Muscle layer of duodenum (tissue), 2 donors: ENCODE measurements around the gene LPCAT1.
"Not testable (repeated sequence)": the region's sequence is repeated elsewhere in the genome, so short reads cannot be mapped to it uniquely, and the experiment has no call there.

Experiments used
- H3K27ac ChIP-seq: one replicate; pipeline ENCODE4 v1.7.0; 2013; ENCODE audit warnings: mild to moderate bottlenecking, low read length
- H3K27me3 ChIP-seq: one replicate; pipeline ENCODE4 v1.7.0; 2013; ENCODE audit warnings: low read depth, mild to moderate bottlenecking, control low read depth, low read length
- H3K36me3 ChIP-seq, 2 donors: one replicate each; pipeline ENCODE4 v1.7.0; 2013; ENCODE audit warnings: low read length in 2 of 2, control low read depth in 1 of 2, mild to moderate bottlenecking in 1 of 2; ENCODE audit not compliant: insufficient read depth in 2 of 2, control insufficient read depth in 1 of 2
- H3K4me1 ChIP-seq, 2 donors: one replicate each; pipeline ENCODE4 v1.7.0; 2013; ENCODE audit warnings: low read length in 2 of 2, mild to moderate bottlenecking in 2 of 2, control low read depth in 1 of 2, moderate library complexity in 1 of 2; ENCODE audit not compliant: insufficient read depth in 2 of 2, control insufficient read depth in 1 of 2
- H3K4me3 ChIP-seq, 2 donors: one replicate each; pipeline ENCODE4 v1.7.0; 2013; ENCODE audit warnings: low read length in 2 of 2, low read depth in 1 of 2, mild to moderate bottlenecking in 1 of 2
- H3K9me3 ChIP-seq, 2 donors: one replicate each; pipeline ENCODE4 v1.7.0; 2013; ENCODE audit warnings: low read length in 2 of 2, control low read depth in 1 of 2, mild to moderate bottlenecking in 1 of 2; ENCODE audit not compliant: control insufficient read depth in 1 of 2
- donor health status: healthy.

Gene LPCAT1

DNA sequence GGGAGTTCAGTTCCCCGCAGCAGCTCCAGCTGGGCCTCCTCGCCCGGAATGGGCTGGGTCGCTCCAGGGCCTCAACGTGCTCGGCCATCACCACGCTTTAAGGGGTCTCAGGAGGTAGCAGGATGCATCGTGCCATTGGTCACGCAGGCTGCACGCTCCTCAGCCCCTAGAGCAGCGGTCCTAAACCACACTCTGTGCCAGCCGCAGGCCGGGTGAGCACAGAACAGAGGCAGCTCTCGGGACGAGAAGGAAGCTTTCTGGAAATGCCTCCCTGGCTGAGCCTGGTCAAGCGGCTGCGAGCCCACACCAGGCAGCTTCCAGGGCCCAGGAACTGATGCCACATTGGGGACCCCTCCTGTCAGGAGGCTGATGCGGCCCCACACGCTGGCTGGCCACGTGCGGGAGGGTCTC lies 39.3 kb upstream of the LPCAT1 start:
- H3K27ac ChIP-seq = no peak overlapping the region
- H3K9me3 ChIP-seq = no peaks in the 10 kb centered on the region
- H3K4me3 ChIP-seq = no peak overlapping the region
- no peaks in the 10 kb centered on the region for H3K36me3 ChIP-seq
- H3K27me3 ChIP-seq = no peaks in the 10 kb centered on the region
- peaks cover 0 to 4% of the 10 kb centered on the region in 2 donors for H3K4me1 ChIP-seq

DNA sequence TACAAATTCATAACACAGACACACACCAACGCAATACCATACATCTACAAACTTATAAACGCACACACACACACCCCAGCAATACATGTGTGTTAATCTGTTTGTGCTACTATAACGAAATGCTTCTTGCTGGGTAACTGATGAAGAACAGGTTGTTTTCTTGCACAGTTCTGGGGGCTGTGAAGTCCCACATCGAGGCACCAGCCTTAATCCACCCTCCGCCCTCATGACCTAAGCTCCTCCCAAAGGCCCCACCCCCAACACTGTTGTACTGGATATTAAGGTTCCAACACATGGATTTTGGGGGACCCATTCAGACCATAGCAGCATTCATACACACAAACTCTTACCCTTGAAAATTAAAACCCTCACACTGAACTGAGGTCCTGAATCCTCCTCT lies 38.8 kb upstream of the LPCAT1 start:
- no peaks in the 10 kb centered on the region for H3K4me1 ChIP-seq
- H3K27me3 ChIP-seq = no peaks in the 10 kb centered on the region
- no peaks in the 10 kb centered on the region for H3K36me3 ChIP-seq
- H3K4me3 ChIP-seq = no peak overlapping the region
- H3K27ac ChIP-seq = no peak overlapping the region
- H3K9me3 ChIP-seq = no peaks in the 10 kb centered on the region

DNA sequence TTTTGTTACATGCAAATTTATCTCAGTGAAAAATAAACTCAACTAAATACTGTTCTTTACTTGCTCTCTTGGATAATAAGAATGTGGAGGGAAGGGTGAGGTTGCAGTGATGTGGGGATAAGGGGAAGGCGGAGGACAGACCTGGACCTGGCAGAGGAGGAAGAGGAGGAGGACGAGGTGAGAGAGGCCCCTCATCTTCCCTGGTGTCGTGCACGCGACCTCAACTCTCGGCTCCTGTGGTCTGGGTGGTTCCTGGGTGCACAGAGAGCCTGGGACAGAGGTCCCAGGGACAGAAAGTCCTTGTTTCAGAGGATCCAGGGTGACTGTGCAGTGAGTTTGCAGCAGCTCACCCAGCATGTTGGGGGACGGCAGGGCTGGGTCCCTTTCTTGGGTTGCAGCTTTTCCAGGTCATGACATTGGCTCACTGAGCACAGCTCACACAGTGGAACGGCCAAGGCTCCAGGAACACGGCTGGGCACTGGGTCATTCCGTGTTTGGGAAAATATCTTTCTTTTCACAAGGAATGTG lies 37.7 kb upstream of the LPCAT1 start:
- no peaks in the 10 kb centered on the region for H3K36me3 ChIP-seq
- no peaks in the 10 kb centered on the region for H3K27me3 ChIP-seq
- no peaks in the 10 kb centered on the region for H3K4me1 ChIP-seq
- H3K4me3 ChIP-seq = no peak overlapping the region
- H3K27ac ChIP-seq = no peak overlapping the region
- no peaks in the 10 kb centered on the region for H3K9me3 ChIP-seq

DNA sequence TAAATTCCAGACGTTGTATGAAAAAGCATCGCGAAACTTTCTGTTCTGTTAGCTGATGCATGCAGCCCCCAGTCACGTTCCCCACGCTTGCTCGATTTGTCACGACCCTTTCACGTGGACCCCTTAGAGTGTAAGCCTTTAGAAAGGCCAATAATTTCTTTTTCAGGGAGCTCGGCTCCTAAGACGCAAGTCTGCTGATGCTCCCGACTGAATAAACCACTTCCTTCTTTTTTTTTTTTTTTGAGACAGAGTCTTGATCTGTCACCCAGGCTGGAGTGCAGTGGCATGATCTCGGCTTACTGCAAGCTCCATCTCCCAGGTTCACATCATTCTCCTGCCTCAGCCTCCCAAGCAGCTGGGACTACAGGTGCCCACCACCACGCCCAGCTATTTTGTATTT lies 36.7 kb upstream of the LPCAT1 start:
- H3K27ac ChIP-seq, H3K9me3 ChIP-seq, H3K27me3 ChIP-seq, H3K4me1 ChIP-seq, H3K36me3 ChIP-seq, H3K4me3 ChIP-seq: not testable (repeated sequence)

DNA sequence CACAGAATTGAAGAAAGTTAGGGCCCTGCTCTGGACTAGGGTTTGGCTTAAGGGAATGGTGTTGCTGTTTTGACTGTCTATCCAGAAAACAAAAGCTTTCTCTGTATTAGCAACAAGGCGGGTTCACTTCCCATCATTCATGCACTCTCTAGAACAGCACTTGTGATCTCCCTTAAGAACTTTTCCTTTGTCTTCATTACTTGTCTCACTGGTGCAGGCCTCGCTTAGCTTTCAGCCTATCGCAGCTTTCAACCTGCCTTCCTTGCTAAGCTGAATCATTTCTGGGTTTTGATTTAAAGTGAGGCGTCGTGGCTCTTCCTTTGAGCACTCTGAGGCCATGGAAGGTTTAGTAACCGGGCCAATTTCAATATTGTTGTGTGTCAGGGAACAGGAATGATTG lies 35.2 kb upstream of the LPCAT1 start:
- H3K27ac ChIP-seq = no peak overlapping the region
- H3K4me3 ChIP-seq = no peak overlapping the region
- H3K27me3 ChIP-seq = no peaks in the 10 kb centered on the region
- no peaks in the 10 kb centered on the region for H3K36me3 ChIP-seq
- H3K4me1 ChIP-seq = no peaks in the 10 kb centered on the region
- no peaks in the 10 kb centered on the region for H3K9me3 ChIP-seq

DNA sequence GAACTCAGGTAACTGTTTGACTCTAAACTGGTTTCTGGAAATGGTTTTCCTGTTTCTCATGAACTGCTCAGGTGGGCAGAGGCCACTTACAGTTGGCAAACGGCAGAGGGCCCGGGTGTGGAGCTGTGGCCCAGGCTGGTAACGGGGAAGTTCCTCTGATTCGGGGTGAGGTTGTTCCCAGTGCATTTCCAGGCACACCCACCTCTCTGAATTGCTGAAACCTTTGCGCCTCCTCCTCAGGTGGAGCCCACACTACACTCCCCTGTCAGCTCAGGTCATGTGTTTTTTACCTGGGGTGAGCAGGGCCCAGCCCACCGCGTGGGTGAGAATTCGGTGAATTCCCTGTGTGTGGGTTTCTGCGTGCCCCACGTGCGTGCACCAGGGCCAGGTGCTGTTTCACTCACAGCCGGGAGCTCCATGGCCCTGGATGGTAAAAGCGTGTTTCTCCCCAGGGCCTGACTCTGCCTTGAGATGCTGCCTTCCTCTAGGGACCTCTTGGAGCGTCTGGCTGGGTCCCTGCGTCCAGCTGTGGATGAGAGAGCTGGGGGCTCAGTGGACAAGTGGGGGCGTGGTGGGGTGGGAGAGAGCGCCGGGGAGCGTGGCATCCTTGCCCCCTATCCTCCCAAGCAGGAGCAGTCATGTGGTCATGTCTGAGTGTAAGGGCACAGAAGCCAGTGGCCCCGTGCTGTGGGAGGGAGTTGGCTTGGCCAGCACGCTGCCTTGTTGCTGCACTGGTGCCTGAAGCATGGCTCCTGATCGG lies 33.5 kb upstream of the LPCAT1 start:
- Histone ChIP-seq H3K9me3 (no peaks in the 10 kb centered on the region), H3K27ac (no peak overlapping the region), H3K4me3 (no peak overlapping the region), H3K4me1 (no peaks in the 10 kb centered on the region), H3K36me3 (no peaks in the 10 kb centered on the region), H3K27me3 (no peaks in the 10 kb centered on the region)

DNA sequence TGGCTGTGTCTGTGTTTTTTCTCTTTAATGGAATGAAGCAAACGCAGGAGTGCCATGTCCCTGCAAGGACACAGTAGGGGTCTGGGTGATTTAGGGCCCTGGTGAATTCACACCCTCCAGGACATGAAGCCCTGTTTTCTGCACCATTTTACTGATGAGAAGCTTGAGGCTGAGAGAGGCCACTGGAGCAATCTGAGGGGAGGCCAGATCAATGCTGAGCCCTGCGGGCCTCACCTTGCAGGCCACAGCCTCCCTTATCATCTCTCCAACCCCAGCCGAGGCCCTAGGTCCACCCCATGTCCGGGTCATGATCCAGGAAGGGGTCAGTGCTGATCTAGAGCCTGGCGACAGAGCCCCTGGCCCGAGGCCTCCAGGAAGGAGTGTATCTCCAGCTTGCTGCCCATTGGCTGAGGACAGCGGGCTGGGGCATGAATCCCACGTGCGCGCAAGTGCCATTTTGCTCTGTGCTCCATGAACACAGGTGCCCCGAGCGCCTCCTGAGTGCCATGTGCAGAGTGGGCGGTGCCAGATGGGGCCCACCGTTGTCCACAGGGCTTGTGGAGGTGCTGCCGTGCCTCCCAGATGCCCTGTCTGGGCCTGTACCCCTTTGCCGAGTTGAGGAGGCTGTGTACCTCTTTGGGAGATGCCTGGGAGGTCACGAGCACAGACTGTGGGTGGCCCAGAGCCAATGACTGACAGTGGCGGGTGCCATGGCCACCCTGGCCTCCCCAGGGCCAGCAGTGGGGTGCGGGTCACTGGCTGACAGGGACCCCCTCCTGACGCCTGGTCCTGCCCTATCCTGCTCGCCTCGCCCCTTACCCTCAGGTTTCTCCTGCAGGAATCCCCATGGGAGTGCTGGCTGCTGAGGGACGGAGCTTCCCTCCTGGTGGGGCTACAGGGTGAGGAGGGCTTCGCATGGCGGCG lies 32.3 kb upstream of the LPCAT1 start:
- Histone ChIP-seq H3K27ac (no peak overlapping the region), H3K9me3 (no peaks in the 10 kb centered on the region), H3K27me3 (no peaks in the 10 kb centered on the region), H3K36me3 (no peaks in the 10 kb centered on the region), H3K4me1 (no peaks in the 10 kb centered on the region), H3K4me3 (no peak overlapping the region)

DNA sequence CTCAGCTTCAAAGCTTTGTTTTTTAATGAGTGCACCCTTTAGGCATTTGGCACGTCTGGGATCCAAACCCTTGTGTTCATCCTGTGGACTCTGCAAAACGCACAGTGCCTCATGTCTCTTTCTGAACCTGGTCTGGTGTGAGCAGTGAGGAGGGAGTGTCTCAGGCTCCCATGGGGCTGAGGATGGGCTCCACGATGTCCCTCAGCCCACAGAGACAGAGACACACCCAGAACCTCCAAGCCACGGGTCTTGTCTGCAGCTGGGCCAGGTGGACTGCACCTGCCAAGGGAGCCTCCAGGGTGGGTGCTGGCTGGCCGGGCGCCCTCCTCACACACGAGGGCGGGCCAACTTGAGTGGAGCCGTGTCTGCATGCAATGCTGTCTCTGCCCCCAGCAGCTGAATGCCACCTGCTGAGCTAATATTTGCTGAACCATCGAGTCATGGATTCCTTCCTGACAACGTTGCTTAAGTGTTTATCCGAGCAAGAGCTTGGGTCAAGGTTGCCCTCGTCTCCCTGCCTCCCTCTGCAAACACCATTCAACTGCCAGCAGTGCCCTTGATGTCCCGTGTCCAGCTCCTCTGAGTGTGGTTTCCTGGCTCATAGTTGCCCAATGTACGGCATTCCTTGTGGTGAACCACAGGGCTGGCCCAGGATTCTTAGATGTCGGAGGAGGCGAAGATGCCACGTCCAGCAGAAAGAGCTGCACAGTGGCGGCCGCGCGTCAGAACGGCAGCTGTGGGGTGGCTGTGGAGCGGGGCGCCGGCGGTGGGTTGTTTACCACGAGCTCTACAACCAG lies 31.4 kb upstream of the LPCAT1 start:
- H3K4me3 ChIP-seq = no peak overlapping the region
- no peaks in the 10 kb centered on the region for H3K27me3 ChIP-seq
- no peaks in the 10 kb centered on the region for H3K9me3 ChIP-seq
- H3K4me1 ChIP-seq = no peaks in the 10 kb centered on the region
- no peak overlapping the region for H3K27ac ChIP-seq
- no peaks in the 10 kb centered on the region for H3K36me3 ChIP-seq

DNA sequence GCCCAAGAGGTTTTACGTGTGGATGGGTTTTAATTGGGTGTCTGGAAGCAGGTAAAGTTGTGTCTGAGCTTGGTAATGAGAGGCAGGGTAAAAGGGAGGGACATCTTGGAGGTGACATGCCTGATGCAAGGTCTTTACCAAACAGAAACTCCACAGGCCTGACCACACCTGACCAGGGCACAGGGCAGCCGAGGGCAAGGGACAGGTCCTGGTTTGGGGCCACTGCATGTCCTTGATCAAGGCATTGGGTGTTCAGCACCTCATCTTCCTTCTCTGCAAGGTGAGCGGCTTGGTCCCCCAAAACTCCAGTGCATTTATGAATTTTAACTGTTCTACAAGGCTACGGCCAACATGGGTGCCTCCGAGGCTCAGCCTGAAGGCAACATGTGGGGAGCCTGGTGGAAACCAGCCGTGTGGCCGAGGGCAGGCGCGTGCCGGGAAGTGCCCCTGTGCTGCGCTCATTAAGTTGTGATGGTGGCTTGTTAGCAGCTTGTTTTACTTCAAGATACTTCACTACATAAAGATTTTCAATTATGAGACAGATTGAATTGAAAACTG lies 30.7 kb upstream of the LPCAT1 start:
- no peak overlapping the region for H3K27ac ChIP-seq
- no peak overlapping the region for H3K4me3 ChIP-seq

DNA sequence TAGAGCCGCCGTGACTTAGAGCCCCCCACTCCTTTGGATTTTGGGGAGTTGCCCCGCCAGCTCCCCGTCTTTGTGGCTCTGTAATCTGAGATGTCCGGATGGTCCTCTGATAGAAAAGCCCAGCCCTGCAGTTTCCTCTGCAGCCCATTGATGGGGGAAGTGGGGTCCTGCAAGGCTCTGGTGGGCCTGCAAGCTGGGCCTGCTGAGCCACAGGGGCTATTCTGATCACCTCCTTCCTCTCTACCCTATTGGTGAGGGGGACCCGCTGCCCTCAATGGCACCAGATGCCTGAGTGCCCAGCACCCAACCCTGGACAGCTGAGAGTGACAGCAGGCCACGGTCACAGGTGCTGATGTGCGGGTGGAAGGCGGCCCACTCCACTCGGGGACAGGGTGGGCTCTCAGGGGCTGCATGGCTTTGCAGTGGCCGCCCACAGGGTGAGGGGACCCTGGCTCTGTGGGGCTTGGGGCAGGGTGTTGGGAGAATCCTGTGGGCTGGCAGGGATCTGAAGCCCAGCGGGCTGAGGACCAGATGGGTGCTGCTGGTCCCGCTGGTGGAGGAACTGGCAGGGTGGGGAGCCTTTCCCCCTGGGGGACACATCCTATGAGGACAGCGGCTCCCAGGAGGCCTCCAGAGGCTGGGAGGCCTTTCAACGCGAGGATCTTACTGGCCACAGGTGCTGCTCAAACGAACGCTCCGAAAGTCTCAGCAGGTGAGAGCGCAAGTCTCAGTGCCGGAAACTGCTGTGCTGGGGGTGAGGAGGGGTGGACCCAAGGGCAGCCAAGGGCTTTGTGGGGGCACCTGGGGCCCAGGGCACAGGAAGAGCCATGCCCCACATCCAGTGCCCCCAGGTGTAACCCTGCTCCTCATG lies 30.0 kb upstream of the LPCAT1 start:
- no peak overlapping the region for H3K27ac ChIP-seq
- H3K4me3 ChIP-seq = no peak overlapping the region
- H3K9me3 ChIP-seq = no peaks in the 10 kb centered on the region
- no peaks in the 10 kb centered on the region for H3K36me3 ChIP-seq
- no peaks in the 10 kb centered on the region for H3K4me1 ChIP-seq
- H3K27me3 ChIP-seq = no peaks in the 10 kb centered on the region

More for the DNA sequence above, 30.7 kb upstream of the LPCAT1 start:
- Histone ChIP-seq H3K36me3 (no peaks in the 10 kb centered on the region), H3K4me1 (no peaks in the 10 kb centered on the region), H3K9me3 (no peaks in the 10 kb centered on the region), H3K27me3 (no peaks in the 10 kb centered on the region)
